Measurements from ENCODE around the gene GABRA6. TPM values are rescaled to one million over a fixed set of nuclear protein-coding genes. Genes with fewer than 3 reads are reported as not detected.

GABRA6 gene
- total and polyA plus RNA-seq, 2 of the 13 experiments (the other 11 are each of a cell fraction or from before 2014, with no cell fraction given), result not detected

GRCh38 chr5:161660806-161661205 is 24.7 kb upstream of the GABRA6 start:
- intact Hi-C loops (cut with micrococcal nuclease; ENCODE audit: unreplicated experiment), result no loop called here
- FAIRE-seq (no peak), DNase-seq (ENCODE audit: low spot score) (no peak), ATAC-seq (no peak)
- TF ChIP-seq KDM4B (CRISPR knock-in tag; IDR thresholded peaks at IDR 0.05) (no peak), SIX4 (CRISPR knock-in tag; IDR thresholded peaks at IDR 0.05) (no peak), TMF1 (CRISPR knock-in tag; IDR thresholded peaks at IDR 0.05; ENCODE audit: low read depth) (no peak), ZBTB3 (CRISPR knock-in tag; IDR thresholded peaks at IDR 0.05; ENCODE audit: borderline replicate concordance, low read depth) (no peak), WIZ (CRISPR knock-in tag; IDR thresholded peaks at IDR 0.05) (no peak), HOXD1 (CRISPR knock-in tag; IDR thresholded peaks at IDR 0.05) (no peak), TCF7L2 (IDR thresholded peaks at IDR 0.05; ENCODE audit: low read depth, low read length) (no peak), ZNF878 (CRISPR knock-in tag; IDR thresholded peaks at IDR 0.05) (no peak), GATAD2A (CRISPR knock-in tag; IDR thresholded peaks at IDR 0.05) (no peak), TBL1XR1 (IDR thresholded peaks at IDR 0.05; ENCODE audit: borderline replicate concordance, low read length, partially characterized antibody) (no peak), SALL2 (CRISPR knock-in tag; IDR thresholded peaks at IDR 0.05) (no peak), ZNF232 (CRISPR knock-in tag; IDR thresholded peaks at IDR 0.05; ENCODE audit: borderline replicate concordance) (no peak), MAFK (conservative IDR thresholded peaks at IDR 0.05 in 1 of 2, IDR thresholded peaks at IDR 0.05 in 1 of 2; ENCODE audit: low read length in 2 of 2) (no peak), ZNF788 (CRISPR knock-in tag; IDR thresholded peaks at IDR 0.05; ENCODE audit: borderline replicate concordance) (no peak), ARNT2 (CRISPR knock-in tag; IDR thresholded peaks at IDR 0.05; ENCODE audit: low read depth) (no peak), ZNF317 (CRISPR knock-in tag; IDR thresholded peaks at IDR 0.05) (no peak)
- TF ChIP-seq, protein P1, sequence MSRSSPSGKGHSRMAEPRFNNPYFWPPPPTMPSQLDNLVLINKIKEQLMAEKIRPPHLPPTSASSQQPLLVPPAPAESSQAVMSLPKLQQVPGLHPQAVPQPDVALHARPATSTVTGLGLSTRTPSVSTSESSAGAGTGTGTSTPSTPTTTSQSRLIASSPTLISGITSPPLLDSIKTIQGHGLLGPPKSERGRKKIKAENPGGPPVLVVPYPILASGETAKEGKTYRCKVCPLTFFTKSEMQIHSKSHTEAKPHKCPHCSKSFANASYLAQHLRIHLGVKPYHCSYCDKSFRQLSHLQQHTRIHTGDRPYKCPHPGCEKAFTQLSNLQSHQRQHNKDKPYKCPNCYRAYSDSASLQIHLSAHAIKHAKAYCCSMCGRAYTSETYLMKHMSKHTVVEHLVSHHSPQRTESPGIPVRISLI (CRISPR knock-in tag; IDR thresholded peaks at IDR 0.05; ENCODE audit: borderline replicate concordance), result no peak
- TF ChIP-seq, protein P2, sequence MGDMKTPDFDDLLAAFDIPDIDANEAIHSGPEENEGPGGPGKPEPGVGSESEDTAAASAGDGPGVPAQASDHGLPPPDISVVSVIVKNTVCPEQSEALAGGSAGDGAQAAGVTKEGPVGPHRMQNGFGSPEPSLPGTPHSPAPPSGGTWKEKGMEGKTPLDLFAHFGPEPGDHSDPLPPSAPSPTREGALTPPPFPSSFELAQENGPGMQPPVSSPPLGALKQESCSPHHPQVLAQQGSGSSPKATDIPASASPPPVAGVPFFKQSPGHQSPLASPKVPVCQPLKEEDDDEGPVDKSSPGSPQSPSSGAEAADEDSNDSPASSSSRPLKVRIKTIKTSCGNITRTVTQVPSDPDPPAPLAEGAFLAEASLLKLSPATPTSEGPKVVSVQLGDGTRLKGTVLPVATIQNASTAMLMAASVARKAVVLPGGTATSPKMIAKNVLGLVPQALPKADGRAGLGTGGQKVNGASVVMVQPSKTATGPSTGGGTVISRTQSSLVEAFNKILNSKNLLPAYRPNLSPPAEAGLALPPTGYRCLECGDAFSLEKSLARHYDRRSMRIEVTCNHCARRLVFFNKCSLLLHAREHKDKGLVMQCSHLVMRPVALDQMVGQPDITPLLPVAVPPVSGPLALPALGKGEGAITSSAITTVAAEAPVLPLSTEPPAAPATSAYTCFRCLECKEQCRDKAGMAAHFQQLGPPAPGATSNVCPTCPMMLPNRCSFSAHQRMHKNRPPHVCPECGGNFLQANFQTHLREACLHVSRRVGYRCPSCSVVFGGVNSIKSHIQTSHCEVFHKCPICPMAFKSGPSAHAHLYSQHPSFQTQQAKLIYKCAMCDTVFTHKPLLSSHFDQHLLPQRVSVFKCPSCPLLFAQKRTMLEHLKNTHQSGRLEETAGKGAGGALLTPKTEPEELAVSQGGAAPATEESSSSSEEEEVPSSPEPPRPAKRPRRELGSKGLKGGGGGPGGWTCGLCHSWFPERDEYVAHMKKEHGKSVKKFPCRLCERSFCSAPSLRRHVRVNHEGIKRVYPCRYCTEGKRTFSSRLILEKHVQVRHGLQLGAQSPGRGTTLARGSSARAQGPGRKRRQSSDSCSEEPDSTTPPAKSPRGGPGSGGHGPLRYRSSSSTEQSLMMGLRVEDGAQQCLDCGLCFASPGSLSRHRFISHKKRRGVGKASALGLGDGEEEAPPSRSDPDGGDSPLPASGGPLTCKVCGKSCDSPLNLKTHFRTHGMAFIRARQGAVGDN (CRISPR knock-in tag; IDR thresholded peaks at IDR 0.05), result no peak
- no peaks in the 10 kb centered on the region for H3K4me1 ChIP-seq (ENCODE audit: insufficient read depth, low read length)
- no peak overlapping the region for H3K9ac ChIP-seq (ENCODE audit: insufficient read depth, low read depth, low read length)
- H4K20me1 ChIP-seq (ENCODE audit: insufficient read depth, low read length), result no peaks in the 10 kb centered on the region
- H3K9me3 ChIP-seq (ENCODE audit: low read length), result no peaks in the 10 kb centered on the region
- no peaks in the 10 kb centered on the region for H3K79me2 ChIP-seq (ENCODE audit: insufficient read depth, low read length)
- in situ Hi-C loops (cut with HindIII; ENCODE audit: extremely low pct_ligation_motif_present, low pct_unique_long_range_greater_than_20kb), result no loop called here
- H3K4me2 ChIP-seq (ENCODE audit: low read depth, low read length), result no peak overlapping the region
- CTCF ChIA-PET (ENCODE audit: low intra/inter-chr PET ratio, low total read pairs), result no interaction called here
- BruUV-seq (replicated peaks), result no TSS peak
- no peaks in the 10 kb centered on the region for H3K27me3 ChIP-seq (ENCODE audit: control insufficient read depth in 1 of 2, insufficient read depth in 2 of 2, low read length in 2 of 2)
- 5% methylated on average over 4 of the region's 12 CpGs for WGBS (ENCODE audit: low lambda C conversion rate)
- H3K4me3 ChIP-seq (replicated peaks in 1 of 3; ENCODE audit: insufficient read depth in 1 of 3, low read depth in 2 of 3, low read length in 3 of 3), result no peak overlapping the region
- no peak overlapping the region for H3K27ac ChIP-seq (ENCODE audit: extremely low read length, insufficient read depth, low read length)
- H3K36me3 ChIP-seq (replicated peaks in 1 of 2; ENCODE audit: control insufficient read depth in 1 of 2, insufficient read depth in 2 of 2, low read length in 2 of 2), result no peaks in the 10 kb centered on the region
- no peak overlapping the region for H2AFZ ChIP-seq (ENCODE audit: low read length)
- POLR2A ChIA-PET, result no interaction called here
